Activated CD8-positive, alpha-beta T cell treated with anti-CD3 and anti-CD28 coated beads, Interleukin-2, amount 10 ng/mL, durations not matched to agents 7 days and 5 days (primary cell): ENCODE data around the gene GRAMD1B. TPM values are rescaled to one million over a fixed set of nuclear protein-coding genes. Genes with fewer than 3 reads are reported as not detected.
"Not testable (repeated sequence)": the region's sequence is repeated elsewhere in the genome, so short reads cannot be mapped to it uniquely, and the experiment has no call there.

Experiments used
- ATAC-seq: fragments of 150-1000 bp; cut with Tn5 transposase; one replicate; pipeline ENCODE4 v1.10.0; 2021; ENCODE audit warnings: moderate library complexity
- CTCF ChIA-PET: fragments of 350-600 bp; sonication (Branson Sonifier 250); formaldehyde crosslinking; loops from one replicate; lab custom pipeline; 2021; ENCODE audit warnings: antibody characterized with exemption; lab: Charles Lee
- POLR2A ChIA-PET: fragments of 350-600 bp; sonication (Branson Sonifier 250); formaldehyde crosslinking; loops from one replicate; lab custom pipeline; 2021; ENCODE audit warnings: antibody characterized with exemption; lab: Charles Lee
- DNase-seq: peaks from one replicate; pipeline ENCODE4 v3.0.0-alpha.2; 2020
- H3K27ac Mint-ChIP-seq: one replicate; pipeline ENCODE4 v1.8.0; 2021; ENCODE audit warnings: mild to moderate bottlenecking, mixed read lengths
- H3K27me3 Mint-ChIP-seq: one replicate; pipeline ENCODE4 v1.8.0; 2021; ENCODE audit warnings: low read depth, mixed read lengths
- H3K36me3 Mint-ChIP-seq: one replicate; pipeline ENCODE4 v1.8.0; 2021; ENCODE audit warnings: low read depth, mixed read lengths
- H3K4me1 Mint-ChIP-seq: one replicate; pipeline ENCODE4 v1.8.0; 2021; ENCODE audit warnings: low read depth, mixed read lengths
- H3K4me3 Mint-ChIP-seq: one replicate; pipeline ENCODE4 v1.8.0; 2021; ENCODE audit warnings: mild to moderate bottlenecking, mixed read lengths
- H3K9me3 Mint-ChIP-seq: one replicate; pipeline ENCODE4 v1.8.0; 2022; ENCODE audit warnings: mixed read lengths; ENCODE audit not compliant: insufficient read depth
- total RNA-seq, 2 experiments: library from RNA; stranded (reverse); gene quantifications; one replicate each; pipeline ENCODE4 v1.2.3, GENCODE V29; 2021

GRAMD1B gene
- total RNA-seq, 2 experiments from 2014 or later, result 22.8 to 26.0 TPM

GRCh38 chr11:123516238-123516637, 86.2 kb downstream of the GRAMD1B start:
- Mint-ChIP-seq H3K27me3 (no peaks in the 10 kb centered on the region), H3K4me1 (peaks cover 24% of the 10 kb centered on the region), H3K36me3 (peaks cover 3% of the 10 kb centered on the region), H3K9me3 (no peaks in the 10 kb centered on the region), H3K27ac (no peak overlapping the region), H3K4me3 (no peak overlapping the region)
- DNase-seq (no peak), ATAC-seq (no peak)
- ChIA-PET POLR2A (no interaction called here), CTCF (interaction anchor here (0.5 kb wide), 1 partner anchor 50 kb away, joined by 3 read pairs; no protein-coding TSS in a partner anchor)

- DNase-seq, result no peak
- no peaks in the 10 kb centered on the region for H3K27me3 Mint-ChIP-seq
- H3K36me3 Mint-ChIP-seq, result peaks cover 7% of the 10 kb centered on the region
- ChIA-PET CTCF (no interaction called here), POLR2A (no interaction called here)
- H3K9me3 Mint-ChIP-seq, result no peaks in the 10 kb centered on the region
- H3K4me1 Mint-ChIP-seq, result peaks cover 21% of the 10 kb centered on the region
- no peak overlapping the region for H3K4me3 Mint-ChIP-seq
- ATAC-seq, result no peak
- no peak overlapping the region for H3K27ac Mint-ChIP-seq
Observed at GRCh38 chr11:123517559-123518364, 87.7 kb downstream of the GRAMD1B start.

GRCh38 chr11:123518496-123519054, 88.5 kb downstream of the GRAMD1B start:
- H3K27ac Mint-ChIP-seq, result no peak overlapping the region
- H3K27me3 Mint-ChIP-seq, result no peaks in the 10 kb centered on the region
- H3K36me3 Mint-ChIP-seq, result peaks cover 7% of the 10 kb centered on the region
- POLR2A ChIA-PET, result no interaction called here
- no peaks in the 10 kb centered on the region for H3K9me3 Mint-ChIP-seq
- DNase-seq (no peak), ATAC-seq (no peak)
- H3K4me3 Mint-ChIP-seq, result no peak overlapping the region
- CTCF ChIA-PET, result no interaction called here
- peaks cover 21% of the 10 kb centered on the region for H3K4me1 Mint-ChIP-seq

- no peak for ATAC-seq
- POLR2A ChIA-PET, result interaction anchor here (0.7 kb wide), 1 partner anchor 55 kb away, joined by 3 read pairs; no protein-coding TSS in a partner anchor
Observed at GRCh38 chr11:123519055-123519796, 89.2 kb downstream of the GRAMD1B start.

GRCh38 chr11:123519797-123520193, 89.7 kb downstream of the GRAMD1B start:
- POLR2A ChIA-PET, result interaction anchor here (0.7 kb wide), 1 partner anchor 55 kb away, joined by 3 read pairs; no protein-coding TSS in a partner anchor
- ATAC-seq (no peak), DNase-seq (no peak)
- H3K4me1 Mint-ChIP-seq, result peaks cover 21% of the 10 kb centered on the region
- no peaks in the 10 kb centered on the region for H3K27me3 Mint-ChIP-seq
- H3K9me3 Mint-ChIP-seq, result no peaks in the 10 kb centered on the region
- CTCF ChIA-PET, result interaction anchor here (0.9 to 2.1 kb wide), 4 partner anchors 9 to 213 kb away, joined by 3 to 12 read pairs (median 4); no protein-coding TSS in a partner anchor
- H3K36me3 Mint-ChIP-seq, result peaks cover 7% of the 10 kb centered on the region
- no peak overlapping the region for H3K27ac Mint-ChIP-seq
- H3K4me3 Mint-ChIP-seq, result no peak overlapping the region

More at GRCh38 chr11:123519055-123519796, 89.2 kb downstream of the GRAMD1B start:
- Mint-ChIP-seq H3K4me1 (peaks cover 21% of the 10 kb centered on the region), H3K9me3 (no peaks in the 10 kb centered on the region), H3K27ac (no peak overlapping the region), H3K4me3 (no peak overlapping the region), H3K36me3 (peaks cover 7% of the 10 kb centered on the region), H3K27me3 (no peaks in the 10 kb centered on the region)
- CTCF ChIA-PET, result interaction anchor here (0.9 to 2.1 kb wide), 2 partner anchors 8 to 212 kb away, joined by 3 to 12 read pairs; no protein-coding TSS in a partner anchor
- DNase-seq, result no peak

- POLR2A ChIA-PET, H3K27ac Mint-ChIP-seq, ATAC-seq: not testable (repeated sequence)
Observed at GRCh38 chr11:123520476-123520875, 90.4 kb downstream of the GRAMD1B start.

GRCh38 chr11:123521001-123521400, 90.9 kb downstream of the GRAMD1B start:
- H3K27ac Mint-ChIP-seq, result no peak overlapping the region
- CTCF ChIA-PET, result interaction anchor here (0.9 to 2.1 kb wide), 4 partner anchors 8 to 56 kb away, joined by 3 to 12 read pairs (median 4); no protein-coding TSS in a partner anchor
- DNase-seq, result no peak
- ATAC-seq, result no peak
- H3K4me1 Mint-ChIP-seq, result peaks cover 21% of the 10 kb centered on the region
- no peaks in the 10 kb centered on the region for H3K27me3 Mint-ChIP-seq
- no peak overlapping the region for H3K4me3 Mint-ChIP-seq
- POLR2A ChIA-PET, result interaction anchor here (0.6 kb wide), 1 partner anchor 83 kb away, joined by 3 read pairs; no protein-coding TSS in a partner anchor
- H3K36me3 Mint-ChIP-seq, result peaks cover 7% of the 10 kb centered on the region
- no peaks in the 10 kb centered on the region for H3K9me3 Mint-ChIP-seq

More at GRCh38 chr11:123520476-123520875, 90.4 kb downstream of the GRAMD1B start:
- CTCF ChIA-PET, result interaction anchor here (0.9 to 2.1 kb wide), 4 partner anchors 8 to 56 kb away, joined by 3 to 12 read pairs (median 4); no protein-coding TSS in a partner anchor
- H3K27me3 Mint-ChIP-seq, H3K9me3 Mint-ChIP-seq, H3K36me3 Mint-ChIP-seq, DNase-seq, H3K4me3 Mint-ChIP-seq: not testable (repeated sequence)
- peaks cover 21% of the 10 kb centered on the region for H3K4me1 Mint-ChIP-seq

GRCh38 chr11:123521930-123522329, 91.9 kb downstream of the GRAMD1B start:
- ChIA-PET CTCF (interaction anchor here (1.9 kb wide), 1 partner anchor 33 kb away, joined by 5 read pairs; no protein-coding TSS in a partner anchor), POLR2A (interaction anchor here (0.6 kb wide), 1 partner anchor 280 kb away, joined by 3 read pairs; no protein-coding TSS in a partner anchor)
- H3K4me1 Mint-ChIP-seq, result peaks cover 18% of the 10 kb centered on the region
- no peaks in the 10 kb centered on the region for H3K9me3 Mint-ChIP-seq
- H3K4me3 Mint-ChIP-seq, result no peak overlapping the region
- H3K27me3 Mint-ChIP-seq, result no peaks in the 10 kb centered on the region
- no peak overlapping the region for H3K27ac Mint-ChIP-seq
- ATAC-seq (no peak), DNase-seq (no peak)
- H3K36me3 Mint-ChIP-seq, result peaks cover 7% of the 10 kb centered on the region

- Mint-ChIP-seq H3K36me3 (peaks cover 7% of the 10 kb centered on the region), H3K27me3 (no peaks in the 10 kb centered on the region), H3K27ac (no peak overlapping the region), H3K4me3 (no peak overlapping the region), H3K4me1 (peaks cover 2% of the 10 kb centered on the region), H3K9me3 (no peaks in the 10 kb centered on the region)
- ChIA-PET POLR2A (no interaction called here), CTCF (interaction anchor here (0.7 to 1.2 kb wide), 3 partner anchors 12 to 116 kb away, joined by 3 to 5 read pairs (median 4); no protein-coding TSS in a partner anchor)
- ATAC-seq (no peak), DNase-seq (no peak)
Observed at GRCh38 chr11:123523539-123523938, 93.5 kb downstream of the GRAMD1B start.

GRCh38 chr11:123525097-123525496, 95.0 kb downstream of the GRAMD1B start:
- Mint-ChIP-seq H3K4me3 (no peak overlapping the region), H3K27ac (no peak overlapping the region)
- no peak for DNase-seq

GRCh38 chr11:123525511-123525918, 95.4 kb downstream of the GRAMD1B start:
- no peak overlapping the region for H3K27ac Mint-ChIP-seq
- H3K36me3 Mint-ChIP-seq, result peaks cover 7% of the 10 kb centered on the region
- ChIA-PET POLR2A (no interaction called here), CTCF (interaction anchor here (1.8 kb wide), 1 partner anchor 14 kb away, joined by 4 read pairs; no protein-coding TSS in a partner anchor)
- H3K27me3 Mint-ChIP-seq, result no peaks in the 10 kb centered on the region
- no peak overlapping the region for H3K4me3 Mint-ChIP-seq
- no peak for DNase-seq
- H3K4me1 Mint-ChIP-seq, result no peaks in the 10 kb centered on the region
- no peak for ATAC-seq
- no peaks in the 10 kb centered on the region for H3K9me3 Mint-ChIP-seq

More at GRCh38 chr11:123525097-123525496, 95.0 kb downstream of the GRAMD1B start:
- ChIA-PET CTCF (interaction anchor here (1.8 kb wide), 1 partner anchor 14 kb away, joined by 4 read pairs; no protein-coding TSS in a partner anchor), POLR2A (no interaction called here)
- no peaks in the 10 kb centered on the region for H3K27me3 Mint-ChIP-seq
- peaks cover 7% of the 10 kb centered on the region for H3K36me3 Mint-ChIP-seq
- H3K4me1 Mint-ChIP-seq, result no peaks in the 10 kb centered on the region
- H3K9me3 Mint-ChIP-seq, result no peaks in the 10 kb centered on the region
- no peak for ATAC-seq
